Esophagus squamous epithelium (tissue), 4 donors: ENCODE measurements around the gene TMC4.

Source experiments
- CTCF ChIP-seq, 6 experiments: fragments of 450-650 bp in 4 of 6; fragments of 200-600 bp in 2 of 6; sonication (generic) in 2 of 6; IDR thresholded peaks; one replicate each; pipeline ENCODE4 v1.5.1; 2016 to 2019; ENCODE audit warnings: antibody characterized with exemption in 6 of 6, mild to moderate bottlenecking in 4 of 6, moderate library complexity in 4 of 6
- POLR2A ChIP-seq, 4 donors: fragments of 450-650 bp; IDR thresholded peaks; one replicate each; pipeline ENCODE4 v1.6.1; 2017; ENCODE audit warnings: antibody characterized with exemption in 4 of 4, mild to moderate bottlenecking in 4 of 4, moderate library complexity in 3 of 4

- no peak for TF ChIP-seq CTCF (IDR thresholded peaks at IDR 0.05)
- TF ChIP-seq POLR2A (IDR thresholded peaks at IDR 0.05): no peak
Measured at GRCh38 chr19:54129617-54129996, 43.4 kb downstream of the TMC4 start.
